CD4-positive, alpha-beta T cell treated with Interleukin-6 for 4 hours (primary cell): ENCODE measurements around the gene DLST.
A peak's percentile ranks its signal among the peaks of the same experiment; 100 is the strongest.

Experiments
- DNase-seq: peaks from one replicate; pipeline ENCODE4 v3.0.0-alpha.2; 2020; ENCODE audit warnings: mixed read lengths

Gene DLST

DNA sequence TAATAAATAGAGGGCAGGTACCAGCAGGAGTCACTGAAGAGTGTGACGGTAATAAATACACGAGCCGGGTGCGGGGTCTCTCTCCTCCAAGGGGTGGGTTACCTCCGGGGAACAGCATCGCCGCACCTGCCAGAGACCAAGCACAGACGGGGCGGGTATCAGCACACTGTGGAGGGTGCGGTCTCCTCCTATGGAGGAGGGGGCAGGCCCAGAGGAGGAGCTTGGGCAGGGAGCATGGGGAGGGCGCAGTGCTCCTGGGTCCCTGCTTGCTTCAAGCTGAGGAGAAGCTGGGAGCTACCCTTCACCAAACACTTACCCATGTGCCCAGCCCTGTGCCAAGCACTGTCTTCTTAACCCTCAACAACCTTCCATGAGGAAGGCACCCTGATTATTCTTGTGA, 60.9 kb downstream of the DLST start:
- DNase-seq: no peak

DNA sequence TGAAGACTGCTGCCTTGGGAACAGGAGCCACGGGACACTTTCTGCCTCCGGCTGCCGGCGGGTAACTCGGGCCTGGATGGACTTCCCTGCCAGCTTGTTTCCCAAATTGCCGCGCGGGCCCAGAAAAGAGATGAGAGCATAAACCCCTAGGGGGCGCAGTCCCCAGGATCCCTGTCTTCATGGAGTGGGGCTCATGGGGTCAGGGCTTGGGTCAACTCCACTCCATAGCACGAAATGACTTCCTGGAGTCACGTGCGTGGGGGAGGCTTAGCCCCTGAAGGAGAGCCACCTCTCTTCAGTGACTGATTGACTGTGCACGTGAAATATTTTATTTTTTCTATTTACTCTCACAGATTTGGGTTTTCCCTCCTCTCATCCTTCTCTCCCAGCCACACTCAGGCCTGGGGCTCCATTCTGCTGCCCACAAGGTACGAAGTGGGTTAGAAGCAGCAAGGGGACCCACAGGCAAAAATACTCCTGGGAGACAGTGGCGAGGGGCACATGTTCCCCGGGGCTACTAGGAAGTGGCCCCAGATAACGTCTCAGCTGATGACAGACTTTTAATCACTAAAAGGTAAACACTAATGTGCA, 63.6 kb downstream of the DLST start:
- peak; percentile 35 for DNase-seq

DNA sequence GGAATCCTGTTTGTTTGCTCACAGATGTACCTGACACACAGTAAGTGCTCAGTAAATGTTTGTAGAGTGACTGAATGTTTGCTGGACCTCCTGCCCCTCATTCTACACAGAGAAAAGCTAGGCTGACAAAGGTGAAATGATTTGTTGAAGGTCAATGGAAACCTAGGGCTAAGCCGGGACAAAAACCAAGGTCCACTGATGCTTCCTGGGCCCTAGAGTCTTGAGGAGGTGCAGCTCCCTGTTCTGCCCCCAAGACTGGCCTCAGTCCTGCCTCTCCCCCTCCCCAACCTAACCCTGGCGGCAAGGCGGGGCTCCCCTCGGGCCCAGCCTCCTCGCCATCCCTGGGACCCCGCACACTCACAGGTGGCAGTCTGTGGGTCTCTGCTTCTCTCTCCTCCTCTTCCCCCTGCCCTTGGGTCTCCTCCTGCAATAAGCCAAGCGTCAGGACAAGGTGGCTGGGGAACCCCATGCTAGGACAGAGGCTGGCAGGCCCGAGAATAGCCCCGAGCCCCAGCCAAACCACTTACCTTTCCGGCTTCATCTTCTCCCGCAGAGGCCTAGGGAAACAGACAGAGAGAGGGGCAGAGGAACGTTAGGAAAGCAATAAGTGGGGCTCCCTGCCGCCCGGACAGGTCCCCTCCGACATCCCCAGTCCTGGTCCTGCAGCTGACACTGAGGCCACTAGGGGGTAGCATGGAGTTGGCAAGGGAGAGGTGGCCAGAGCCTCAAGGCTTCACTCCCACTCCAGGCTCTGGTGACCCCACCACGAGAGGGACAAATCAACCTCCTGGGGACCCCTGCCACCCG, 64.3 kb downstream of the DLST start:
- DNase-seq: peak; percentile 83

DNA sequence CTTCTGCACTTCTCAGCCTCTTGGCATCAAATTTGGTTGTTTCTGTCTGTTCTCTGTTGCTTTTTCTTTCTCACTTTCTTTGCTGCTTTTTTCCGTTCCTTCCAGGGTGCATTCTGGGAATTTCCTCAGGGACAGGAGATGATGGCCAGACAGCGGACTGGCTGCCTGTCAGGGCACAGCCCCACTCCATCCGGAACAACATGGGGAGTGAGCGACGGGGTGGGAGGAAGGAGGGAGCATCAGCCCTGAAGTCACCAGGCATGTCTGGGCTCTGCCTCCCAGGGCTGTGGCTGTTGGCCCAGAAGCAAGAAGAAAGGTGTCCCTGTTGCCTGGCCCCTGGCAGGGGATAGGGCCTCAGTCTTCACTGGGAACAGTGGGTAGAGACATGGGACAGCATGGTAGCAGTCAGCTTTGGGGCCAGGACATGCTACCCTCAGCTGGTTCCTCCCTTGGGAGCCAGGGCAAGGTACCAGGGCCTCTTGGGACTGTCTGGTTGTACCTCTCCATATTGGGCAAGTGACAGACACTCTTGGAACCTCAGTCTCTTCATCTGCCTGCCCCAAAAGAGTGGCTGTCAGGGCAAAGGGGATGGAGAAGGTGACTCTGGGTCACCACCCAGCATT, 65.1 kb downstream of the DLST start:
- no peak for DNase-seq

DNA sequence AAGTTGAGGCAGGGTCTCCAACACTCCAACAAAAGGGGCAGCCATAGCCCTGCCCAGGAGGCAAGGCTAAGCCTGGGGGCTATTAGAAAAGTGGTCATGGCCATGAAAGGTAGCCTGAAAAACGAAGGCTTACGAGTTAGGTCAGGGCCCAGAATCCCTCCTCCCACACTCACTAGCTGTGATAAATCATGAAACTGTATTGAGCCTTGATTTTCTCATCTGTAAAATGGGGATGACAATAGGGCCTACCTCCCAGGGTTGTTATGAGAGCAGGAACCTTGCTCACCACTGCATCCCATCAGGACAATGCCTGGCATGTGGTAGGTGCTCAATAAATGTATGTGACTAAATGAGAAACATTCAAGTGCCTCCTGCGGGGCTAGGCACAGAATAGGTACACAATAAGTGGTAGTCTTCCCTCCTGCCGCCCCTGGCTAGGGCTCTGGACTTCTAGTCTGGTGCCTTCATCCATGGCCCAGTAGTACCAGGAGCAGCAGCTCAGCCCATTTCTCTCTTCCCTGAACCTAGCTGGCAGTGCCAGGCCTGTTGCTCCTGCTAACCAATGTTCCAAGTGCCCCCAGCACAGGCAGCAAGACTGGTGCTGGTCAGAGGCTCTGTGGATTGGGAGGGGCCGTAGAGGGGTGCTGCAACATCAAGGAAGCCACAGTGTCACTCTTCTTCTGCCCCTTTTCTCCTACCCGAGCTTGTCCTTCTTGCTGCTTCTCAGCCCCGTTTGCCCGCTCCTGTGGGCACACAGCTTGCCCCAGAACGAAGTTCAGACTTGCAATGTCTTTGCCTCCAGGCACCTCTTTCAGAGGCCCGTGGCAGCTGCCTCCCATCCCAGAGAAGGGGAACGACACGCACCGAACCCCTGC, 65.9 kb downstream of the DLST start:
- DNase-seq: no peak

DNA sequence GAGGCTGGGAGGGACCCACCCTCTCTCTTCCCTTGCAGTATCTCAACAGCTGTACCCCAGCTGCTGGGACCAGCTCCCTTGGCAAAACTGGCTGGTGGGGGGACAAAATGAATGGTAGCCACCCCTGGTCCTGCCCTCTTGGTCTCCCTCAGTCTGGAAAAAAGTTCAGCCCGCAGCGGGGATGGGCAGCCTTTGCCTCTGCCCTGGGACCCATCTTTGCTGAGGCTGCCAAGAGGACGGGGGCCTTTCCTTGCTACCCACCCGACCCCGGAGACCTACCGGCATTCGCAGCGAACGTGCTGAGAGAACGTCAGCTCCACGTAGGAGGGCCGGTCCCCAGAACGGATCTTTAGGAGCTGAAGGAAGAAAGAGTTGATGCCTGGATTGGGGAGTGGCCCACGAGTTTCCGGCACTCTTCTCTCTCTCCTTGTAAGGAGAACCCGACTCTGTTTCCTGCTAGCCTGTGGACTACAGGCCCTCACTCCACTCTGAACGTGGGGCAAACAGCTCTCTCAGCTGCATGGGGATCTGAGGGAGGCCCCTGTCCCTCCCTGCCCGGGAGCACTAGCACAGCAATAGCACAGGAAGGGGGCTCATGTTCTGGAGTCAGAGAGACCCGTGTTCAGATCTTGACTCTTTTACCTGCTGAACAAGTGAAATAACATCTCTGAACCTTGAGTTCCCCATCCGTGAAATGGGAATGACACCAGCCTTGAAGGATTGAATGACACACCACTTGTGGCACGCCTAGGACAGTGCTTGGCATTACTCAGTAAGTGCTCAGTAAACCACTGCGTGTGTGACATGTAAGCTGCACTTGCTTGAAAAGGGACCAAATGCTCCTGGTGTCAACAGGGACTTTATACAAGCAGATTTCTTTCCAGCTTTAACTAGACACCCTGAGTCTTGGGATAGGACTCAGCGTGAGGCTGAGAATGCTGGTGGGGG, 66.8 kb downstream of the DLST start:
- DNase-seq: no peak

DNA sequence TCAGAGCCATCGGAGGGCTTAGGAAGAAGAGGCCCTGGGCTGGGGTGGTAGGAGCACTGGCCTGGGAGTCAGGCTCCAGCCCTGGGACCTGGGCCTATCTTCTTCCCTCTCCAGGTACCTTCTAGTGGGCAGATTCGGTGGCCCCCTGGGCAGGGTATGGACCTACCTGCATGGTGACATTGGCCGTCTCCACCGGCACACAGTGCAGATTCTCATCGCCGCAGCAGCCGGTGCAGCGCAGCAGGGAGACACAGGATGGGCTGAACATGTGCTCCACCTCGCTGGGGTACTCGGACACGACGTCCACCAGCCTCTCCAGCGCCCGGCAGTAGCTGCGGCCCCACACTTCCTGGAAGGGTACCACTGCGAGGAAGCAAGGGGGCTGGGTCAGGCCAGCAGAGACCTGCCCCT, 67.5 kb downstream of the DLST start:
- DNase-seq: no peak

DNA sequence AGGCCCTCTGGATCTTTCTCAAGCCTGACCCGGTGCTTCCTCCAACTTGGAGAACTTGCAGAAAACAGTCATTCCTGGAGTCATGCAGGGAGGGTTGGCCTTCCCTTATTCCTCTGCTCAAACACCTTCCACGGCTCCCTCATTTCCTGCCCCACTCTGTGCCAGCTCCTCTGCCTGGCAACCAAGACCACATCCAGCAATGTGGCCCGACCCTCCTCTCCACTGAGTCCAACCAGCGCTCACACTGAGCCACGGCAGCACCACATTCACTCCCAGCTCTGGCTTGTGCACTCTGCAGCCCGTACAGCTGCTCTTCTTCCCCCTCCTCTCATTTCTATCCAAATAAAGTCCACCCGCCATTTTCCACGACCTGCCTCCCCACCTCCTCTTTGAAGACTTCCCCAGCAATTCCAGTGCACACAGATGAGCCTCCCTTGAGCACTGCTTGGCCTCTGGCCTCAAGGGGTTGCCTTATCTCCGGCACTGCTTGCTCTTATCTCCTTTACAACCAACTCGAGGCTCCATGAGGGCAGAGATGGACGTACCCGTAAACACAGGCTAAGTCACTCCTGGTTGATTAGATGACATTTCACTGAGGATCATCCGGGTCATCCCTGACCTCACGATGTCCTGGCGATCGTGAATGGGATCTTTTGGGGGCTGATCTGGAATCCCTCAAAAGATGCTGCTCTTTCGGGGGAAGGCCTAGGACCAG, 68.3 kb downstream of the DLST start:
- DNase-seq: no peak

DNA sequence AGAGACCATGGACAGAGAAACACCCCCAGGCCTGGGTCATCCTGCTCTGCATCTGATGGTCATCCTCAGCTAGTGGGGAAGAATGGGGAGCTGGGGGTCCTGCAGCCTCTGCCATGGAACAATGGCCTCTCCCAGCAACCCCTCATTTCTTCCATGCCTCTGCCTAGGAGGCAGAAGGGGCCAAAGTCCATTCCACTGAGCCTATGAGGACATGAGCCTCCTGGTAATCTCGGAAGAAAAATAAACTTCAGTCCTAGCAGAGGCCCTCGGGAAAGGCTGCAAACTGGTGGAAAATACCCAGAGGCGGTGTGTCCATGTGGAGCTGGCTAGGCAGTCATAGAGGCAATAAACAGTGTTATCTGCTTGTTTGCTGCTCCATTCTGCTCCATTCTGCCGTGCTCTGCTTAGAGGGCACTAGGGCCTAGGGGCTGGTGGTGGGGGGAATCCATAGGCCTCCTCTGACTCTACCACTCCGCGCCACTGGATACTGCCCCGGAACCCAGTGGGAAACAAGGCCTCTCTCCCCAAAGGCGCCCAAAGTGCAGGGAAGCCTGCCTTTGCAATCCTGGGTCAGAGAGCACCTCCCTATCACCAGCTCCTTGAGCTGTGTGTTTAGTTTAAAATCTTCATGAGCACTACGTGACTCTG, 69.2 kb downstream of the DLST start:
- DNase-seq: no peak

DNA sequence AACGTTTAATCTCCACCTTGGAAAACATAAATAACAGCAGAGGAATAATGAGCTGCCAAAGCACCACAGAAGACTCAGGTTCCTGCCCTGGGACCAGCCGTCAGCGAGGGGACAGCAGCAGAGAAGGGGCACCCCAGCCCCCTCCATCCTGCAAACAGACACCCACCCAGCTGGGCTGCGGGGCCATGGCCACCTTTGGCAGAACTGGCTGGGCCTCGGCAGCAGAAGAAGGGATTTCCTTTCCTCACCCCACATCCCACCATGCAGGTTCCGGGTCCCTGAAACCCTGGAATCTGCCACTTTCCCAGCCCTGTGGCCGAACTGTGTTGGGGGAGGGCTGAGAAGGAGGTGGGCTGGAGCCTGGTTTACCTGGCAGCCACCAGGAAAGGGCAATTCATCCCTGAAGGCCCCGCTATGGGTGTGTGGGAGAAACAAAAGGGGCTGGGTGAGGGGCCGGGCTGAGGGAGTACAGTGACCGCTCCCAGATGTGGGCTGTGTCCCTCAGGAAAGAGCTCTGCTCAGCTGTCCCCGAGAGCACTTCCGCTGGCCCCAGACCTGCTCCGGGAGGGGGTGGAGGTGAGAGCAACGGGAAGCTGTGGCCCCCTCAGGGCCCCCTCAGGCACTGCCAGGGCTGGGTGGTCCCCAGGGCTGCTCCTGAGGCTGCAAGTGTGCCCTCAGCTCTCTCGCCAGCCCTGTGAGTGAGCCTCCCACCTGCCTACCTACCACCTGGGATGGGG, 69.9 kb downstream of the DLST start:
- no peak for DNase-seq

DNA sequence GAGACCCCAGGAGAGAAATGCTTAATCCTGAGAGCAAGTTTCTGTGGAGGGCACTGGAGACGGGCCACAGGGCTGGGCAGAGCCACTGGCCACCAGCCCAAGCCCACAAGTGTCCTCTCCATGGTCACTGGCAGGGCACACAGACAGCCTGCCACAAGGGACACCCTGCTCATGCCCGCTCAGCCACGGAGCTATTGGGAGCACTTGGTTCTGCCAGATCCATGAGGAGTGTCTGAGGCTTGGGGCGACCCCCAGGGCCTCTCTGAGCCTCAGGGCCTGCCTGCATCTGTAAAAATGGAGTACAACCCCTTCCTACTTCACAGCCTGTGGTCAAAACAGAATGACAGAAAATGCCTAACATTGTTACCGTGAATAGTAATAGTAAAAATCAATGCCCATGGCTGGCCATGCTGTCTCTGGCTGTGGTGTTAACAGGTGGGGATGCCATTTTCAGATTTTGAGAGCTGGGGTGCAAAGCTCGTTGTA, 70.5 kb downstream of the DLST start:
- no peak for DNase-seq

DNA sequence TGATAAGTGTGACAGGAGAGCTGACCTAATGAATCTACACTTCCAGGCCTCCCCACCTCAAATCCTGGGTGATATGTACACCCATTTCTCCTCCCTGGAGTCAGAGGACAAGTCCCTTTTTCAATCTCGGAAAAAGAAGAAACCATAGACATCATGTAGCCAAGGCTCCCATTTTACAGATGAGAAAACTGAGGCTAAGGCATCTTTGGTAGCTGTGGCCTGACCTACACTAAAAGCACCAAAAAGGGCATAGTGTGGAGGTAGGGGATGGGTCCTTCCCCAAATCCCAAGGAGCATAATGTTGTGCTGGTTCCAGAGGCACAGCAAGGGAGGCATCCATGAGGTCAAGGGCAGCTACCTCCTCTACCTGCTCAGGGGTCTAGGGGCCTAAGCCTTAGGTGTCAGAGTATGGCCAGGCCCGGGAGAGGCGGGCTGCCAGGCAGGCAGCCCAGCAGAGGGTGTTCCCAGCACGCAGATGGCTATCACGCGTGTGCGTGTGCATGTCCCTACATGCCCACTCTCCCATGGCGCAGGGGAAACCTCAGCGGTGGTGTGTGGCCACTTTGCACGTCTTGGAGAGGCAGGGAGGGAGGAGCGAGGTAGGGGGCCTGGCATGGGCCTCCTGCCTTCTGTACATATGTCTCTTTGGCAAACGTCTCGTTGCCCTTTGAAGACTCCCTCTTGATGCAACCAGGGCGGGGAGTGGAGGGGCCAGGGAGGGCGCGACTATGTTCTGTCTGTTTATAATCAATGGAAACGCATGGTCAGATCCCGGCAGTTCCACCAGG, 71.2 kb downstream of the DLST start:
- DNase-seq: no peak
